Retinal pigment epithelial cell (primary cell): ENCODE measurements around the gene STK38L.
A peak's percentile ranks its signal among the peaks of the same experiment; 100 is the strongest.

Source experiments
- DNase-seq: peaks from one replicate; pipeline ENCODE4 v3.0.0-alpha.2; 2010; ENCODE audit warnings: low read depth
- H3K4me3 ChIP-seq: 2 replicates; pipeline ENCODE4 v1.5.1; 2011; ENCODE audit warnings: mild to moderate bottlenecking, low read length, control low read depth, moderate library complexity
- CTCF ChIP-seq: conservative IDR thresholded peaks from 2 replicates; pipeline ENCODE4 v1.5.1; 2011; ENCODE audit warnings: low read depth, low read length, control low read depth, inconsistent platforms

Gene STK38L

GRCh38 chr12:27340971-27341370 lies 96.9 kb downstream of the STK38L start:
- no peak for DNase-seq
- H3K4me3 ChIP-seq, result no peak overlapping the region
- TF ChIP-seq CTCF, result no peak

- TF ChIP-seq CTCF, result no peak
- H3K4me3 ChIP-seq, result no peak overlapping the region
- no peak for DNase-seq
These were observed 98.5 kb downstream of the STK38L start for GRCh38 chr12:27342536-27342935.

GRCh38 chr12:27343255-27344000 lies 99.3 kb downstream of the STK38L start:
- peak; percentile 66 for DNase-seq
- no peak for TF ChIP-seq CTCF
- H3K4me3 ChIP-seq, result no peak overlapping the region

DNA sequence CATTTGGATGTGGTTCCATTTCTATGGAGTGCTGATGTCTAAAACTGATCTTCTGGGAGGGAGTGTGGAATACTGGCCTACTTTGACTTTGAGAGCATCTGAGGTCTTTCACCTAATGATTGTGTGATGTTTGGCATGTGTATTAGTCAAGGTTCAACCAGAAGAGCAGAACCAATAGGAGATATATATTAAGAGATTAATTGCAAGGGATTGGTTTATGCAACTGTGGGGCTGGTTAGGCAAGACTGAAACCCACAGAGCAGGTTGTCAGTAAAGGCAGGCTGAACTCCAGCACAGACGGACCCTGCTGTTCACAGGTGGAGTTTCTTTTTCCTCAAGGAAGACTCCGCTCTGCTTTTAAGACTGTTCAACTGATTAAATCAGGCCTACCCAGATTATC lies 100.2 kb downstream of the STK38L start:
- H3K4me3 ChIP-seq, result no peak overlapping the region
- no peak for DNase-seq
- no peak for TF ChIP-seq CTCF

DNA sequence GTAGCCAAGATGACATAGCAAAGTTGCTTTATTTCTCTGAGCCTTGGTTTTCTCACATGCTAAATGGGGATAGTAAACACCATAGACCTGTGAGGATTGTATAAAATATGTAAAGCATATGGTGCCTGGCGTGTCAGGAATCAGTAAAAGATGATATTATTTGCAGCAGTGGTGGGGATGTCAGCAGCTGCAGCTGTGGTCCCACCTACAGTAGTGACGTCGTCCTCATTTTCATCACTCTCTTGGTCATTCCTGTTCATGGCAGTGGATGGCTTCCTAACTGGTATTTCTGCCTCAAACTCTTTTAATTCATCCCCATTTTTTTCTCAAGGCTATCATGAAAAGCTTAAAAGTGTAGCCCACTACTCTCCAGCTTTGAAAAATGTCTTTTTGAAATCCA lies 100.7 kb downstream of the STK38L start:
- DNase-seq, result no peak
- TF ChIP-seq CTCF, result no peak
- H3K4me3 ChIP-seq, result no peak overlapping the region

GRCh38 chr12:27345376-27345775 lies 101.3 kb downstream of the STK38L start:
- TF ChIP-seq CTCF, result no peak
- no peak for DNase-seq

DNA sequence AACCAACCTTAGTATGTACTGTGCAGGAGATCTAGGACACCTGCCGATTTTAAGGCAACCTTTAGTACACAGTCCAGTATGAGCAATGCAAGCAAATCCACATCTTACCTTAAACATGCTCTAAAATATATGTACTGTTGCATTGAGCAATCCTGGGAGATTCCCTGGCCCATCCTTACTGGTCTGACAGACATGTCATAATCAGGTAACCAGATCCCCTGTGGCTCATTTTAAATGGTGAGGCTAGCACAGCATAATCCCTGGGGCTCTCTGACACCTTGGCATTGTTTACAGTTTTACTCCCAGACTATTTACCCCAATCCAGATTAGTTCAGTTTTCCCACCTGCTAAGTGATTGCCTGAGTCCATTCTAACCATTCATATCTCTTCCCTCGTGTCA lies 103.7 kb downstream of the STK38L start:
- no peak for DNase-seq
- no peak for TF ChIP-seq CTCF
- H3K4me3 ChIP-seq, result no peak overlapping the region

More at GRCh38 chr12:27345376-27345775, 101.3 kb downstream of the STK38L start:
- no peak overlapping the region for H3K4me3 ChIP-seq
